ENCODE data around the gene INPP5A.

- TF ChIP-seq CTCF (IDR thresholded peaks at IDR 0.05 in 8 of 11, conservative IDR thresholded peaks at IDR 0.05 in 3 of 11) (no peak), POLR2AphosphoS5 (IDR thresholded peaks at IDR 0.05) (no peak), POLR2A (IDR thresholded peaks at IDR 0.05) (no peak)
These were observed 32.7 kb downstream of the INPP5A start for GRCh38 chr10:132570265-132570664.
